ENCODE data around the gene IRAG1. TPM values are rescaled to one million over a fixed set of nuclear protein-coding genes. Genes with fewer than 3 reads are reported as not detected.

Gene IRAG1
- total RNA-seq, 1 donor from 2014 or later: 0.26 TPM

DNA sequence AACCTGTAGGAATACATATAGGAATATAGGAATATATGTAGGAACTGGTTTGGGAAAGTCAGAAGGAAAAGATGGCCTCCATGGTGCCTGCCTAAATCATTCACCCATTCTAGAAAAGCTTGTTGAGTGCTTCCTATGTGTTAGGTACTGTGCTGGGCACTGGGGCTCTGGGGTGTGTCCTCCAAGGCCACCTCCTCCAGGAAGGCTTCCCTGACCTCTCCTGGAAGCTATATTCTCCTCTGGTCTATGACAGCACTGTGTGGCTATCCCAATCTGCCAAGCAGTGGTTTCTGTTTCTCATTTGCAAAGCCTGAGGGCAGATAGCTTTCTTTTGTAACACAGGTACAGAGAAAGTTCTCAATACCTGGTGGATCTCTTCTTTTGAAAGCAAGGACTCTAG is 30.2 kb downstream of the IRAG1 start:
- FAIRE-seq: no peak
- H3K27me3 ChIP-seq (ENCODE audit: control insufficient read depth, insufficient read depth, low read length): no peaks in the 10 kb centered on the region
- no peaks in the 10 kb centered on the region for H3K36me3 ChIP-seq (ENCODE audit: control insufficient read depth, insufficient read depth, low read length)
- TF ChIP-seq, protein P1, sequence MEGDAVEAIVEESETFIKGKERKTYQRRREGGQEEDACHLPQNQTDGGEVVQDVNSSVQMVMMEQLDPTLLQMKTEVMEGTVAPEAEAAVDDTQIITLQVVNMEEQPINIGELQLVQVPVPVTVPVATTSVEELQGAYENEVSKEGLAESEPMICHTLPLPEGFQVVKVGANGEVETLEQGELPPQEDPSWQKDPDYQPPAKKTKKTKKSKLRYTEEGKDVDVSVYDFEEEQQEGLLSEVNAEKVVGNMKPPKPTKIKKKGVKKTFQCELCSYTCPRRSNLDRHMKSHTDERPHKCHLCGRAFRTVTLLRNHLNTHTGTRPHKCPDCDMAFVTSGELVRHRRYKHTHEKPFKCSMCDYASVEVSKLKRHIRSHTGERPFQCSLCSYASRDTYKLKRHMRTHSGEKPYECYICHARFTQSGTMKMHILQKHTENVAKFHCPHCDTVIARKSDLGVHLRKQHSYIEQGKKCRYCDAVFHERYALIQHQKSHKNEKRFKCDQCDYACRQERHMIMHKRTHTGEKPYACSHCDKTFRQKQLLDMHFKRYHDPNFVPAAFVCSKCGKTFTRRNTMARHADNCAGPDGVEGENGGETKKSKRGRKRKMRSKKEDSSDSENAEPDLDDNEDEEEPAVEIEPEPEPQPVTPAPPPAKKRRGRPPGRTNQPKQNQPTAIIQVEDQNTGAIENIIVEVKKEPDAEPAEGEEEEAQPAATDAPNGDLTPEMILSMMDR (IDR thresholded peaks at IDR 0.05; ENCODE audit: insufficient read depth, low read length, severe bottlenecking): no peak
- H3K4me3 ChIP-seq (ENCODE audit: low read depth, low read length): no peak overlapping the region
- no peak for DNase-seq (ENCODE audit: low read depth)

DNA sequence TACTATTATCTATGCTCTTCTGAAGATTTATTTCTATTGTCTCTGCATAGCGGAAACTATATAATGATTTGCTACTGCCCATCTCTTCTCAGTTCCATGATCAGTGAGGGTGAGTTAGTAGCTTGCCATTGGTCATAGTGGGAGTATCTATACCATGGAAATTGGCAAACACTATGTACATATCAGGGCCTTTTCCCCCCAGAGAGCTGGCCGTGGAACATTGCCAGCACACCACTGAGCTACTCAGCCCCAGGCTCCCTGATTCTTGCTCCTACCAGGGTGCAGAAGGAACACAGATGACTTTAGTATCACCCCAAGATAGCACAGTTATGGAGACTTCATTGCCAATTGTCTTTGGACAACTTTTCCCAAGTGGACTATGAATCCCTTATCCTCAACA is 33.2 kb downstream of the IRAG1 start:
- Histone ChIP-seq H3K4me3 (ENCODE audit: low read depth, low read length) (no peak overlapping the region), H3K36me3 (ENCODE audit: control insufficient read depth, insufficient read depth, low read length) (no peaks in the 10 kb centered on the region), H3K27me3 (ENCODE audit: control insufficient read depth, insufficient read depth, low read length) (no peaks in the 10 kb centered on the region)
- DNase-seq (ENCODE audit: low read depth): no peak
- TF ChIP-seq, protein P1 (IDR thresholded peaks at IDR 0.05; ENCODE audit: insufficient read depth, low read length, severe bottlenecking): no peak
- FAIRE-seq: no peak

DNA sequence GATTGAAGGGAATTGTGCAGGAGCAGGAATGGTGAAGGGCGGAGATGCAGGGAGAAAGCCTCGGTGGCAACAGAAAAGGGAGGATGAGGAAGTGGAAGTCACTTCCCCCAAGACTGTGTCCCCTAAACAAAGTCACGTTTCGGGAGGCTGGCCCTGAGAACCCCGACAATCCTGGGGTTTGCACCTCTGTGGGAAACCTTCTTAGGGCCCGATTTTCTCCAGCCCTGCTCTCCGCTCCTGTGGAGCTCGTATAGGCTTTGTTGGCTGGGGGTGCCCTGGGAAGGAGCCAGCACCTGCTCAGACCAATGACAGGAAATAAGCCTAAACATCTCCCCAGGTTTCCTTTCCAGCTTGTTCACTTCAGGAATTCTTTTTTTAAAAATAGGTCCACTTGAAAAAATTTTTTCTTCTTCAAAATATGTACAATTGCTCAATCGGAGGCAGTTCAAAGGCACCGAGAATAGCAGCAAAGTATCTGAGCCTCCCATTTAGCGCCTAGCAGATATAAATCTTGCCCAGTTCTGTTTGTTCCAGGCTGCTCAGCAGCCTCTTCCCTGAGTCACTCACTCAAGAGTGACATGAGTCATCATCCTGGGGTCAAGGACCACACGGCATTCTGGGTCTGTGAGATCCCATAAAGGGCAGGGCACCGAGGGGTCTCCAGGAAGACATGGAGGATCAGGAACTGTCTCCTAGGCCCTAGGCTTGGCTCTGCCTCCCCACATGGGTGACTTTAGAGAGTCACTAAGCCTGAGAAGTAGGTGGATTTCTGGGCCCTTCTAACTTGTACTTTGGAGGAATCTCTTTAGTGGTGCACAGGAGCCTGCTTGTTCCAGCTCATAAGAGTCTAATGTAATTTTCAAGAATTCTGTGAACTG is 34.0 kb downstream of the IRAG1 start:
- DNase-seq (ENCODE audit: low read depth) (peak; percentile 72), FAIRE-seq (no peak)
- TF ChIP-seq, protein P1 (IDR thresholded peaks at IDR 0.05; ENCODE audit: insufficient read depth, low read length, severe bottlenecking): no peak
- Histone ChIP-seq H3K4me3 (ENCODE audit: low read depth, low read length) (no peak overlapping the region), H3K27me3 (ENCODE audit: control insufficient read depth, insufficient read depth, low read length) (no peaks in the 10 kb centered on the region), H3K36me3 (ENCODE audit: control insufficient read depth, insufficient read depth, low read length) (no peaks in the 10 kb centered on the region)

DNA sequence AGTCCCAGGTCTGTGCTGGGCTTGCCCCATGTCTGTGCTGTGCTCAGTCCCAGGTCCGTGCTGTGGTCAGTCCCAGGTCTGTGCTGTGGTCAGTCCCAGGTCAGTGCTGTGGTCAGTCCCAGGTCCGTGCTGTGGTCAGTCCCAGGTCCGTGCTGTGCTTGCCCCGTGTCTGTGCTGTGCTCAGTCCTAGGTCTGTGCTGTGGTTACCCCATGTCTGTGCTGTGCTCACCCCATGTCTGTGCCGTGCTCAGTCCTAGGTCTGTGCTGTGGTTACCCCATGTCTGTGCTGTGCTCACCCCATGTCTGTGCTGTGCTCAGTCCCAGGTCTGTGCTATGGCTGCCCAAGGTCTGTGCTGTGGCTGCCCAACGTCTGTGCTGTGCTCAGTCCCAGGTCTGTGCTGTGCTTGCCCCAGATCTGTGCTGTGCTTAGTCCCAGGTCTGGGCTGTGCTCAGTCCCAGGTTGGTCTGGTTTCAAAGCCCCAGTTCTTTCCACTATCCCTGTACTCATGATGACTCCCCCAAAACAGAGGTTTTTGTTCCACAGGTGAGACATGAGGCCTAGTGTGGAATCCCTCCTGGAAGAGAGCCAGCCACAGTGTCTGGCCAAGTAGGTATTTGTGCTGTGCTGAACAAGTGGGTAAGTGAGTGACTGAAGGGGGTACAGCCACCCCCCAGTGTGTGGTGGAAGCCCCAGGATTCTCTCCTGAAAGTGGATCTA is 34.8 kb downstream of the IRAG1 start:
- TF ChIP-seq, protein P1 (IDR thresholded peaks at IDR 0.05; ENCODE audit: insufficient read depth, low read length, severe bottlenecking): no peak
- no peaks in the 10 kb centered on the region for H3K27me3 ChIP-seq (ENCODE audit: control insufficient read depth, insufficient read depth, low read length)
- no peaks in the 10 kb centered on the region for H3K36me3 ChIP-seq (ENCODE audit: control insufficient read depth, insufficient read depth, low read length)
- FAIRE-seq (no peak), DNase-seq (ENCODE audit: low read depth) (no peak)
- H3K4me3 ChIP-seq (ENCODE audit: low read depth, low read length): no peak overlapping the region

DNA sequence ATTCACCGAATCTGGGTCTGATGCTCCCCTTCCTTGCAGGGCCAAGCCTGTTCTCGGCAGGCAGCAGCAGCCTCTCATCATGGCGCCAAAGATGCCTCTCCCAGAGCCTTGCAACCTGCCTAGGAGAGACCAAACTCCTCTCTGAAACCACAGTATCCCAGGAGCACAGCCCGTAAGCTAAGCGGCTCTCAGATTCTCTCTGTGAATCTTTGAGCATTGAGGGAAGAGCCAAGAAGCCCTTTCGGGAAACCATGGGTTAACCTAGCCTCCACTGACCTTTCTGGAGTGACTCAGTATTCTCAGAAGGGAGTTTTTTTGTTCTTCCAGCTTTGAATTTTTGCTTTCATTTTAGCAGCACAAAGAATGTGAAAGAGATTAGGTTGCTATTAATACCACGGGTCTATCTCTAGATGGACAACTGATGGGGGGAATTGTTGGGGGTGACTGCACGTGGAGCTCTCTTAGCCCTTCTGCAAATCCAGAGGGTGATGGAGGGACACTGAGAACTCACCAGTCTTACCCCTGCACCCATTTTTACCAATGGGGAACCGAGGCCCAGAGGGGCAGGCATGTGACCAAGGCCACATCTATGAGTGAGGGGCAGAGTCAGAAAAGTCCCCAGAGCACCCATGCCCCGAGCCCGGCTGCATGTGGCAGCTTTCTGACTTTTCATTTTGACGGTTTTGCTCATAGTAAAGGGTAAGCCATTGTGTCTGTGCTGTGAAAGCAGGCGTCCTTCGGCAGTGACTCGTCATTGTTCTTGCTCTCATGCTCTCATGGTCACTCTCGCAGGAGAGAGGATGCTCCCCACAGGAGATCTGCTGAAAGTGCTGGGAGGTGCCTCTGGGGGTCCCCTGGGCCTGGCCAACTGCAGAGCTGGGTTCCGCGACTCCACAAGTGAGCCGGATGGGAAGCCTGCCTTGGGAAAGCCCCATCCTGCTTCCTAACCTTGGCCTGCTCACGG is 36.0 kb downstream of the IRAG1 start:
- Histone ChIP-seq H3K36me3 (ENCODE audit: control insufficient read depth, insufficient read depth, low read length) (no peaks in the 10 kb centered on the region), H3K27me3 (ENCODE audit: control insufficient read depth, insufficient read depth, low read length) (no peaks in the 10 kb centered on the region), H3K4me3 (ENCODE audit: low read depth, low read length) (no peak overlapping the region)
- FAIRE-seq (no peak), DNase-seq (ENCODE audit: low read depth) (no peak)
- TF ChIP-seq, protein P1 (IDR thresholded peaks at IDR 0.05; ENCODE audit: insufficient read depth, low read length, severe bottlenecking): no peak
